IMR-90 (cell line): ENCODE measurements around the gene ADGRG7. TPM values are rescaled to one million over a fixed set of nuclear protein-coding genes. Genes with fewer than 3 reads are reported as not detected.

ENCODE experiments used
- ATAC-seq: fragments of 200-7000 bp; cut with Tn5 transposase; 2 replicates; pipeline ENCODE4 v1.9.1; 2020; ENCODE audit warnings: low read depth, mild to moderate bottlenecking, moderate library complexity
- BruUV-seq: library from RNA; stranded (reverse); fragments of 400-500 nt; replicated peaks from 2 replicates; lab custom pipeline; 2021; lab: Mats Ljungman, UMichigan
- CTCF ChIA-PET: fragments of 300-600 bp; formaldehyde crosslinking; extraction: SDS; loops from one replicate; lab custom pipeline; 2021; ENCODE audit warnings: antibody characterized with exemption; lab: Yijun Ruan, JAX
- POLR2A ChIA-PET: fragments of 300-600 bp; sonication (Branson Sonifier 250); formaldehyde crosslinking; loops from one replicate; lab custom pipeline; 2022; ENCODE audit warnings: antibody characterized with exemption; ENCODE audit not compliant: unreplicated experiment; lab: Charles Lee
- DNase-seq: peaks from one replicate; pipeline ENCODE4 v3.0.0; 2013
- H2AFZ ChIP-seq: replicated peaks from 2 replicates; pipeline ENCODE3; 2013; ENCODE audit warnings: low read length, mild to moderate bottlenecking; ENCODE audit not compliant: poor library complexity
- H2AK5ac ChIP-seq: 2 replicates; pipeline ENCODE4 v1.6.1; 2013; ENCODE audit warnings: low read depth, low read length, inconsistent platforms
- H2AK9ac ChIP-seq: replicated peaks from 2 replicates; pipeline ENCODE3; 2013; ENCODE audit warnings: mild to moderate bottlenecking, low read depth, low read length, moderate library complexity; ENCODE audit not compliant: poor library complexity
- H2BK120ac ChIP-seq: 2 replicates; pipeline ENCODE4 v1.6.1; 2013; ENCODE audit warnings: low read depth, low read length, inconsistent platforms
- H2BK15ac ChIP-seq: 3 replicates; pipeline ENCODE4 v1.6.1; 2013; ENCODE audit warnings: low read depth, low read length, inconsistent platforms
- H2BK20ac ChIP-seq: 2 replicates; pipeline ENCODE4 v1.6.1; 2013; ENCODE audit warnings: low read depth, mild to moderate bottlenecking, inconsistent platforms, low read length, moderate library complexity
- H2BK5ac ChIP-seq: 2 replicates; pipeline ENCODE4 v1.6.1; 2013; ENCODE audit warnings: mild to moderate bottlenecking, low read depth, low read length, inconsistent platforms; ENCODE audit not compliant: poor library complexity, severe bottlenecking
- H3K14ac ChIP-seq: replicated peaks from 2 replicates; pipeline ENCODE4 v1.6.1; 2013; ENCODE audit warnings: low read depth, low read length, inconsistent platforms
- H3K18ac ChIP-seq: 2 replicates; pipeline ENCODE4 v1.6.1; 2013; ENCODE audit warnings: low read depth, low read length, control low read depth
- H3K23ac ChIP-seq: 2 replicates; pipeline ENCODE4 v1.6.1; 2013; ENCODE audit warnings: low read depth, low read length, inconsistent platforms
- H3K27ac ChIP-seq: 2 replicates; pipeline ENCODE4 v1.5.1; 2013; ENCODE audit warnings: mild to moderate bottlenecking, control low read depth, low read length; ENCODE audit not compliant: insufficient read depth
- H3K27me3 ChIP-seq: 2 replicates; pipeline ENCODE4 v1.6.1; 2013; ENCODE audit warnings: low read length; ENCODE audit not compliant: control insufficient read depth, insufficient read depth
- H3K36me3 ChIP-seq: 2 replicates; pipeline ENCODE4 v1.6.1; 2013; ENCODE audit warnings: low read length, mixed read lengths; ENCODE audit not compliant: control insufficient read depth, insufficient read depth
- H3K4ac ChIP-seq: 2 replicates; pipeline ENCODE4 v1.6.1; 2013; ENCODE audit warnings: low read depth, low read length, inconsistent platforms
- H3K4me1 ChIP-seq: 2 replicates; pipeline ENCODE4 v1.6.1; 2013; ENCODE audit warnings: low read length, mixed read lengths; ENCODE audit not compliant: control insufficient read depth, insufficient read depth
- H3K4me2 ChIP-seq: 2 replicates; pipeline ENCODE4 v1.6.1; 2013; ENCODE audit warnings: low read depth, mild to moderate bottlenecking, control low read depth, low read length, moderate library complexity
- H3K4me3 ChIP-seq: 2 replicates; pipeline ENCODE4 v1.5.1; 2013; ENCODE audit warnings: low read depth, mild to moderate bottlenecking, control low read depth, low read length, moderate library complexity; ENCODE audit not compliant: insufficient read depth
- H3K56ac ChIP-seq: 2 replicates; pipeline ENCODE4 v1.6.1; 2013; ENCODE audit warnings: low read length, inconsistent platforms; ENCODE audit not compliant: insufficient read depth; ENCODE audit errors: extremely low read depth
- H3K79me1 ChIP-seq, 2 experiments: 2 replicates each; pipeline ENCODE4 v1.6.1; 2013; ENCODE audit warnings: low read length in 2 of 2, inconsistent platforms in 1 of 2, low read depth in 1 of 2
- H3K9ac ChIP-seq: 2 replicates; pipeline ENCODE4 v1.6.1; 2013; ENCODE audit warnings: low read depth, low read length, control low read depth
- H3K9me1 ChIP-seq: 2 replicates; pipeline ENCODE4 v1.6.1; 2013; ENCODE audit warnings: low read length, inconsistent platforms; ENCODE audit not compliant: insufficient read depth
- H3K9me3 ChIP-seq: 2 replicates; pipeline ENCODE4 v1.6.1; 2013; ENCODE audit warnings: low read length; ENCODE audit not compliant: control insufficient read depth, insufficient read depth
- H4K20me1 ChIP-seq: 2 replicates; pipeline ENCODE4 v1.6.1; 2013; ENCODE audit warnings: low read length, inconsistent platforms; ENCODE audit not compliant: insufficient read depth
- H4K5ac ChIP-seq: 2 replicates; pipeline ENCODE4 v1.6.1; 2013; ENCODE audit warnings: mild to moderate bottlenecking, low read depth, low read length, control low read depth
- H4K8ac ChIP-seq, 2 experiments: 2 replicates each; pipeline ENCODE4 v1.6.1; 2013; ENCODE audit warnings: low read depth in 2 of 2, low read length in 2 of 2, control low read depth in 1 of 2, inconsistent platforms in 1 of 2
- H4K91ac ChIP-seq: 2 replicates; pipeline ENCODE4 v1.6.1; 2013; ENCODE audit warnings: low read depth, low read length, inconsistent platforms; ENCODE audit not compliant: insufficient read depth
- BHLHE40 ChIP-seq: fragments of 150-350 bp; IDR thresholded peaks from 2 replicates; pipeline ENCODE4 v1.6.1; 2016; ENCODE audit warnings: mild to moderate bottlenecking, low read depth, low read length
- CEBPB ChIP-seq: IDR thresholded peaks from 2 replicates; pipeline ENCODE4 v1.6.1; 2012; ENCODE audit warnings: low read depth, low read length, improper control_type of control experiment
- CHD1 ChIP-seq: IDR thresholded peaks from 2 replicates; pipeline ENCODE4 v1.6.1; 2012; ENCODE audit warnings: low read depth, low read length, improper control_type of control experiment
- MAFK ChIP-seq: IDR thresholded peaks from 2 replicates; pipeline ENCODE4 v1.6.1; 2012; ENCODE audit warnings: low read depth, low read length, improper control_type of control experiment
- MAZ ChIP-seq: IDR thresholded peaks from 2 replicates; pipeline ENCODE4 v1.6.1; 2012; ENCODE audit warnings: low read depth, mild to moderate bottlenecking, low read length, improper control_type of control experiment, moderate library complexity, borderline replicate concordance
- NFE2L2 ChIP-seq: fragments of 150-350 bp; IDR thresholded peaks from 2 replicates; pipeline ENCODE4 v1.6.1; 2016; ENCODE audit warnings: low read depth, mild to moderate bottlenecking, low read length
- POLR2A ChIP-seq: IDR thresholded peaks from 2 replicates; pipeline ENCODE4 v1.6.1; 2012; ENCODE audit warnings: mild to moderate bottlenecking, low read depth, low read length
- RAD21 ChIP-seq: IDR thresholded peaks from 2 replicates; pipeline ENCODE4 v1.6.1; 2012; ENCODE audit warnings: low read length, improper control_type of control experiment
- RCOR1 ChIP-seq: IDR thresholded peaks from 2 replicates; pipeline ENCODE4 v1.6.1; 2012; ENCODE audit warnings: mild to moderate bottlenecking, low read length, improper control_type of control experiment; ENCODE audit not compliant: insufficient replicate concordance
- RFX5 ChIP-seq: IDR thresholded peaks from 2 replicates; pipeline ENCODE4 v1.8.0; 2012; ENCODE audit warnings: low read depth, mild to moderate bottlenecking, low read length, moderate library complexity
- SMC3 ChIP-seq: fragments of 150-350 bp; IDR thresholded peaks from 2 replicates; pipeline ENCODE4 v1.6.1; 2016; ENCODE audit warnings: low read depth, mild to moderate bottlenecking, antibody characterized with exemption, low read length, moderate library complexity
- WGBS, 2 experiments: methylation state at CpG; one replicate each; pipeline versions ENCODE4 v1.1.5 to v1.1.7; 2013; ENCODE audit warnings: missing lambda C conversion rate in 2 of 2; ENCODE audit not compliant: insufficient read length in 1 of 2; ENCODE audit errors: extremely low coverage in 2 of 2; 5-methylcytosine and 5-hydroxymethylcytosine counted together
- dilution Hi-C: fragments of 300-500 bp; cut with HindIII; formaldehyde crosslinking; loops from one replicate; pipeline ENCODE4 v1.14.3; 2018; ENCODE audit warnings: low sequenced_read_pairs; ENCODE audit not compliant: unreplicated experiment
- in situ Hi-C: fragments of 300-500 bp; cut with MboI; formaldehyde crosslinking; loops from 3 replicates; pipeline ENCODE4 v1.14.3; 2019; ENCODE audit warnings: low sequenced_read_pairs, inconsistent platforms, mixed read lengths
- intact Hi-C: fragments of 100-400 bp; cut with micrococcal nuclease; formaldehyde crosslinking; loops from 2 replicates; pipeline ENCODE4 v1.10.0; 2022
- polyA plus RNA-seq, 3 experiments: library from polyadenylated mRNA; depleted of rRNA; stranded (reverse); fragments of >200 nt; gene quantifications; 2 replicates each; pipeline ENCODE4 v1.2.3, GENCODE V29; 2012; ENCODE audit warnings: low replicate concordance in 1 of 3
- total RNA-seq: library from RNA; depleted of rRNA; stranded (reverse); fragments of >200 nt; gene quantifications from 2 replicates; pipeline ENCODE4 v1.2.3, GENCODE V29; 2012
- TF ChIP-seq, protein P1 (sequence below): fragments of 150-350 bp; IDR thresholded peaks from 2 replicates; pipeline ENCODE4 v1.6.1; 2017; ENCODE audit warnings: mild to moderate bottlenecking, antibody characterized with exemption, low read length, low read depth
- TF ChIP-seq, protein P2 (sequence below): conservative IDR thresholded peaks from 2 replicates; pipeline ENCODE4 v1.5.1; 2012; ENCODE audit warnings: mild to moderate bottlenecking, low read depth, low read length, improper control_type of control experiment
- TF ChIP-seq, protein P3 (sequence below): fragments of 150-350 bp; IDR thresholded peaks from 2 replicates; pipeline ENCODE4 v1.6.1; 2016; ENCODE audit warnings: low read depth, mild to moderate bottlenecking, low read length, moderate library complexity, borderline replicate concordance

ADGRG7 gene
- total and polyA plus RNA-seq, 2 of the 4 experiments (the other 2 are of a cell fraction): not detected

DNA sequence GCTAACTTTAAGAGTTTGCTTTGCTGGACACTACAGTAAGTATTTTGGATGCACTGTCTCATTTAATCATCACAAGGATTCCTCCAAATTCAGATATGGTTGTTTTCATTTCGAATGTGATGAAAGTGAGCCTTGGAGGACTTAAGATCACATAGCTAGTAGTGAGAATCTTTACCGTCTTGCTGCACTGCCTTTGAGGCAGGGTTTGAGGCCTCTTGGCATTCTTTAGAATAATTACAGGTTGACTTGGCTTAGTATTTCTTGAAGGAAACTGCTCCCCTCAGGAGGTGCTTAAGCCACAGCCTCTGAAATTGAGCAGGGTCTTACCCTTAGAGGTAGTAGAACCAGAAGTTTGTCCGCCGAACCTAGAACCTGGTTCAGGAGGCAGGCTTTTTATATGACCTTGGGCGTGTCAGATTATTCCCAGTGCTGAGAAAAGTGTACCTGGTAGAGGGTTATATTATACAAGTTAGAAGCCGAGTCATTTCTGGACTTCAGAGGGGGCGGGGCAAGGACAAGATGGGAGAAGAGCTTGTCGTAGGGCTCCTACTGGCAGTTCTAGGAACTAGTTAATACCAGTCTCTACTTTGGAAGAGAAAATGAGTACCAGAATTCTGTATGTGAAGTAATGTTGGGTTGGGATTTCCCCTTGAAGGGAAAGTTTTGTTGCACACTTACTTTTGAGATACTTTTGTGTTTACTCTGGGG is 101.0 kb downstream of the ADGRG7 start:
- dilution Hi-C loops: no loop called here
- in situ Hi-C loops: no loop called here
- no TSS peak for BruUV-seq
- TF ChIP-seq, protein P1, sequence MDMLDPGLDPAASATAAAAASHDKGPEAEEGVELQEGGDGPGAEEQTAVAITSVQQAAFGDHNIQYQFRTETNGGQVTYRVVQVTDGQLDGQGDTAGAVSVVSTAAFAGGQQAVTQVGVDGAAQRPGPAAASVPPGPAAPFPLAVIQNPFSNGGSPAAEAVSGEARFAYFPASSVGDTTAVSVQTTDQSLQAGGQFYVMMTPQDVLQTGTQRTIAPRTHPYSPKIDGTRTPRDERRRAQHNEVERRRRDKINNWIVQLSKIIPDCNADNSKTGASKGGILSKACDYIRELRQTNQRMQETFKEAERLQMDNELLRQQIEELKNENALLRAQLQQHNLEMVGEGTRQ: no peak
- TF ChIP-seq BHLHE40 (no peak), RAD21 (0 out of 2 replicates have a peak, but pooled peaks have one; percentile 8), RCOR1 (no peak), RFX5 (no peak), MAFK (no peak), CHD1 (no peak), MAZ (no peak), CEBPB (no peak), NFE2L2 (no peak), SMC3 (0 out of 2 replicates have a peak, but pooled peaks have one; percentile 12), POLR2A (no peak)
- TF ChIP-seq, protein P2, sequence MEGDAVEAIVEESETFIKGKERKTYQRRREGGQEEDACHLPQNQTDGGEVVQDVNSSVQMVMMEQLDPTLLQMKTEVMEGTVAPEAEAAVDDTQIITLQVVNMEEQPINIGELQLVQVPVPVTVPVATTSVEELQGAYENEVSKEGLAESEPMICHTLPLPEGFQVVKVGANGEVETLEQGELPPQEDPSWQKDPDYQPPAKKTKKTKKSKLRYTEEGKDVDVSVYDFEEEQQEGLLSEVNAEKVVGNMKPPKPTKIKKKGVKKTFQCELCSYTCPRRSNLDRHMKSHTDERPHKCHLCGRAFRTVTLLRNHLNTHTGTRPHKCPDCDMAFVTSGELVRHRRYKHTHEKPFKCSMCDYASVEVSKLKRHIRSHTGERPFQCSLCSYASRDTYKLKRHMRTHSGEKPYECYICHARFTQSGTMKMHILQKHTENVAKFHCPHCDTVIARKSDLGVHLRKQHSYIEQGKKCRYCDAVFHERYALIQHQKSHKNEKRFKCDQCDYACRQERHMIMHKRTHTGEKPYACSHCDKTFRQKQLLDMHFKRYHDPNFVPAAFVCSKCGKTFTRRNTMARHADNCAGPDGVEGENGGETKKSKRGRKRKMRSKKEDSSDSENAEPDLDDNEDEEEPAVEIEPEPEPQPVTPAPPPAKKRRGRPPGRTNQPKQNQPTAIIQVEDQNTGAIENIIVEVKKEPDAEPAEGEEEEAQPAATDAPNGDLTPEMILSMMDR: peak; percentile 40
- TF ChIP-seq, protein P3, sequence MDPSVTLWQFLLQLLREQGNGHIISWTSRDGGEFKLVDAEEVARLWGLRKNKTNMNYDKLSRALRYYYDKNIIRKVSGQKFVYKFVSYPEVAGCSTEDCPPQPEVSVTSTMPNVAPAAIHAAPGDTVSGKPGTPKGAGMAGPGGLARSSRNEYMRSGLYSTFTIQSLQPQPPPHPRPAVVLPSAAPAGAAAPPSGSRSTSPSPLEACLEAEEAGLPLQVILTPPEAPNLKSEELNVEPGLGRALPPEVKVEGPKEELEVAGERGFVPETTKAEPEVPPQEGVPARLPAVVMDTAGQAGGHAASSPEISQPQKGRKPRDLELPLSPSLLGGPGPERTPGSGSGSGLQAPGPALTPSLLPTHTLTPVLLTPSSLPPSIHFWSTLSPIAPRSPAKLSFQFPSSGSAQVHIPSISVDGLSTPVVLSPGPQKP: no peak

More for the DNA sequence above, 101.0 kb downstream of the ADGRG7 start:
- Histone ChIP-seq H4K5ac (peak overlapping the region; percentile 82), H2AK9ac (peak overlapping the region; percentile 84), H4K91ac (peak overlapping the region; percentile 17; the same call in 1 of the 2 replicates), H3K14ac (peak overlapping the region; percentile 83), H2BK20ac (no peak overlapping the region), H3K9ac (peak overlapping the region; percentile 91), H3K79me1 (peaks cover 0 to 25% of the 10 kb centered on the region in 2 experiments; a peak in 2 of 4 replicates), H3K4me1 (no peaks in the 10 kb centered on the region; the same call in 1 of the 2 replicates), H2BK120ac (no peak overlapping the region), H3K18ac (peak overlapping the region; percentile 46; the same call in 1 of the 2 replicates), H4K8ac (peak overlapping the region; percentile 45 to 70; a peak in 1 of 4 replicates), H3K36me3 (peaks cover 14% of the 10 kb centered on the region), H3K23ac (peak overlapping the region; percentile 93), H2AK5ac (peak overlapping the region; percentile 86; the same call in 1 of the 2 replicates), H3K9me3 (no peaks in the 10 kb centered on the region), H2AFZ (peak overlapping the region; percentile 85), H3K4me2 (peak overlapping the region; percentile 97), H2BK15ac (no peak overlapping the region), H2BK5ac (peak overlapping the region; percentile 84), H3K56ac (peak overlapping the region; percentile 80), H3K9me1 (peaks cover 3% of the 10 kb centered on the region; the same call in 1 of the 2 replicates), H4K20me1 (peaks cover 52% of the 10 kb centered on the region), H3K4ac (peak overlapping the region; percentile 64), H3K27me3 (no peaks in the 10 kb centered on the region), H3K27ac (peak overlapping the region; percentile 92), H3K4me3 (peak overlapping the region; percentile 98)
- ChIA-PET POLR2A (interaction anchor here (0.8 kb wide), 1 partner anchor 551 kb away, joined by 5 read pairs; no protein-coding TSS in a partner anchor), CTCF (no interaction called here)
- DNase-seq (peak; percentile 77), ATAC-seq (peak; percentile 25)
- intact Hi-C loops: loop anchor here (5.0 to 10.0 kb wide), 2 partner anchors 326 to 393 kb away; no protein-coding TSS in a partner anchor
- 0% methylated on average over 1 of the region's 8 CpGs; no CpG with 5 or more reads in 1 of the 2 experiments for WGBS, 2 experiments
